Measurements from ENCODE around the gene STUM.
"Not testable (repeated sequence)": the region's sequence is repeated elsewhere in the genome, so short reads cannot be mapped to it uniquely, and the experiment has no call there.

STUM gene

DNA sequence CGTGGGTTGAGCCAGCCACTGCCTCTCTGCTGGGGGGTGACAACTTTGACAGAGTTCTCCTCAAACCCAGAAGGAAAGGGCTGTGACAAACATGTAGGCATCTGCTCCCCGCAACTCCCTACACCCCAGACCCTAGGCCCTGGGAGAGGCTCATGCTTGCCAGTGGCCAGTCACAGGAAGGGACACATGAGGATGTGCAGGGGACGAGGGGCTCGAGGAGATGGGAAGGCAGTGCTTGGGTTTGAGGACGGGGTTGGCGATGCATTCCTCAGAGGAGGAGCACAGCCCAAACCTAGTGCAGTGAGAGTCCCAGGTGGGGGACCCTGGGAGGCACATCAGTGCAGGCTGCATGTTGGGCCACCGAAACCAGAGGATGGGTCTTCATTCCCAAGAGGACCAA is 62.1 kb downstream of the STUM start:
- H3K4me3 ChIP-seq (ENCODE audit: low read depth, low read length) = no peak overlapping the region
- TF ChIP-seq, protein P1, sequence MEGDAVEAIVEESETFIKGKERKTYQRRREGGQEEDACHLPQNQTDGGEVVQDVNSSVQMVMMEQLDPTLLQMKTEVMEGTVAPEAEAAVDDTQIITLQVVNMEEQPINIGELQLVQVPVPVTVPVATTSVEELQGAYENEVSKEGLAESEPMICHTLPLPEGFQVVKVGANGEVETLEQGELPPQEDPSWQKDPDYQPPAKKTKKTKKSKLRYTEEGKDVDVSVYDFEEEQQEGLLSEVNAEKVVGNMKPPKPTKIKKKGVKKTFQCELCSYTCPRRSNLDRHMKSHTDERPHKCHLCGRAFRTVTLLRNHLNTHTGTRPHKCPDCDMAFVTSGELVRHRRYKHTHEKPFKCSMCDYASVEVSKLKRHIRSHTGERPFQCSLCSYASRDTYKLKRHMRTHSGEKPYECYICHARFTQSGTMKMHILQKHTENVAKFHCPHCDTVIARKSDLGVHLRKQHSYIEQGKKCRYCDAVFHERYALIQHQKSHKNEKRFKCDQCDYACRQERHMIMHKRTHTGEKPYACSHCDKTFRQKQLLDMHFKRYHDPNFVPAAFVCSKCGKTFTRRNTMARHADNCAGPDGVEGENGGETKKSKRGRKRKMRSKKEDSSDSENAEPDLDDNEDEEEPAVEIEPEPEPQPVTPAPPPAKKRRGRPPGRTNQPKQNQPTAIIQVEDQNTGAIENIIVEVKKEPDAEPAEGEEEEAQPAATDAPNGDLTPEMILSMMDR (IDR thresholded peaks at IDR 0.05; ENCODE audit: insufficient read depth, low read depth, low read length, missing control alignments) = no peak
- DNase-seq (ENCODE audit: low read depth) = no peak

DNA sequence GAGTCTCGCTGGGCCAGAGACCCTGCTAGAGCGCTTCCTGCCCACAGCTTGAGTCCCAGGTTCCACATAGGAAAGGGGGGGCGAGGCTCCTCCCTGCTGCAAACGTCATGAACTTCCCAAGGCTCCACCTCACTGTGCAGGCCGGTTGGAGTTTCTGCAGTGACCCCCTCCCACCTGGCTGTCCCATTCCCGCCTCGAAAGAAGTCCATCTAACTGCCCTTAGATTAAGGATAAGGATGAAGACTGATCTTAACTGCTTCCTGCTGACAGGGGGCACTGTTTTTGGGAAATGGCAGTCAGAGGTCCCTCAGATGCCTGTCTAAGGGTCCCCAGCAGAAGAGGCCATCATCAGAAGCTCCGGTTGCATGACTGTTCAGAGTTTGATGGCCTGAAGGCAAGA is 62.7 kb downstream of the STUM start:
- TF ChIP-seq, protein P1 (IDR thresholded peaks at IDR 0.05; ENCODE audit: insufficient read depth, low read depth, low read length, missing control alignments) = no peak
- no peak overlapping the region for H3K4me3 ChIP-seq (ENCODE audit: low read depth, low read length)
- no peak for DNase-seq (ENCODE audit: low read depth)

DNA sequence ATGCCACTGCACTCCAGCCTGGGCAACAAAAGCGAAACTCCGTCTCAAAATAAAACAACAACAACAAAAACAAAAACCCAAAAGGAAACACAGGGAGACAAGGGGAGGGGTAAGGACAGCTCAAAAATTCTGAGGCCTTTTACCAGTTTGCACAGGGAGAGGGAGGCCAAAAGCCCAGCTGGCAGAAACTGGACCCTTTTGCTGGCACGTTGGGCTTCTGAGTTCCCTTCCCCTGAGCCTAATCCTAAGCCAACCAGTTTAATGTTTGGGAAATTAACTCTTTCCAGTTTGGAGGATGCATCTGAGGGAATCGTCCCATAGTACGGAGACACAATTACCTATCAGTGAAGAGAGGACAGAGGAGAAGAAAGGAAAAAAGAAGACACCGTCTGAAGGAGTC is 63.4 kb downstream of the STUM start:
- not testable (repeated sequence) for H3K4me3 ChIP-seq (ENCODE audit: low read depth, low read length); DNase-seq (ENCODE audit: low read depth)

DNA sequence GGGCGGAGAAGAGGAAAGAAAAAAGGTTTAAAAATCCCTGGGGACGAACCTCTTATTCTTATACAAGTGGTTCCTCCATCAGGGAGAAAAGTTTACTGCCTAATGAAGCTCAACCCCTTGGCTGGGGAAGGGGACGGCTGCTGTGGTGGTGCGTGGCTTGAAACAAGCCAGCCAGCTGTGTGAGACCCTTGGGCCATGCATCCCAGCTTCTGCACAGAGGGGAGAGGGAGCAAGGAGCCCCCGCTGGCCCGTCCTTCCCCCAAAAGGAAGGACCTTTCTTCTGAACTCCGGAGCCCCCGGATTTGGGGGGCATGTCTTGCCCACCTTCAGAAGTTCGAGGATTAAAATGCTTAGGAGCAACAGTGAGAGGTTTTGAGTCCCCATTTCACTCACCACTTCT is 67.3 kb downstream of the STUM start:
- TF ChIP-seq, protein P1 (IDR thresholded peaks at IDR 0.05; ENCODE audit: insufficient read depth, low read depth, low read length, missing control alignments) = no peak
- no peak for DNase-seq (ENCODE audit: low read depth)
- no peak overlapping the region for H3K4me3 ChIP-seq (ENCODE audit: low read depth, low read length)

DNA sequence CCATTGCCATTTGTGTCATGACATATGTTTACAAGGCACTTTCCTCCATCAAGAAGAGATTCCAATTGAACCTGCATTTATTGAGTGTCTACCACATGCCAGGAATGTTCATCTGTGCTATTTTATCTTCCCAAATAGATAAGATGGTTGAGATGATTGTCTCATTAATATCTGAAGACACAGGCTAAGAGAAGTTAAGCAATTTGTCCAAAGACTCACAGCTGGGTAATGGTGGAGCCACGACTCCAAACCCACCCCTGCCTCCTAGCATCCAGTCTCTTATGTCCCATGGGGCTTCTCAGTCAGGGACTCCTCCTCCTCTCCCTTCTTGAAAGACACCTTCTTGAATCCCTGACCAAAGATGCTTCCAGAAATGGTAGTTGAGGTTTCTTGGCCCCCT is 68.1 kb downstream of the STUM start:
- TF ChIP-seq, protein P1 (IDR thresholded peaks at IDR 0.05; ENCODE audit: insufficient read depth, low read depth, low read length, missing control alignments) = no peak
- no peak overlapping the region for H3K4me3 ChIP-seq (ENCODE audit: low read depth, low read length)
- no peak for DNase-seq (ENCODE audit: low read depth)

DNA sequence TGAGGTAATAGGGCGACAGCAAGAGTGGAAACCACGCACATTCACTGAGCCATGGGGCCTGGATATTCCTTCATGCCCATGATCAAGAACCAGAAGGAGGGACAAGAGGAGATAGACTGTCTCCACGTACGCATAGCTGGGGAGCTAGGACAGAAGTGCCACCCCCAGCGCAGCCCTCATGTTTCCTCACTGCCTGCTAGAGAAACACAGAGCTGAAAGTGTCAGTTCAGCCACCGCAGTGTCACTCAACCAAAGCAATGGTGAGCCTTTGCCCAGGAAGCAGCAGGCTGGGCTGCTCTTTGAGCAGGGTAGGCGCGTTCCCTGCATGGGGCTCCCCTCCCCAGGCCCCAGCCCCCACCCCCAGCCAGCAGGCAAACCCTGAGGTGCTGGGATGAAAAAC is 68.5 kb downstream of the STUM start:
- H3K4me3 ChIP-seq (ENCODE audit: low read depth, low read length) = no peak overlapping the region
- TF ChIP-seq, protein P1 (IDR thresholded peaks at IDR 0.05; ENCODE audit: insufficient read depth, low read depth, low read length, missing control alignments) = no peak

DNA sequence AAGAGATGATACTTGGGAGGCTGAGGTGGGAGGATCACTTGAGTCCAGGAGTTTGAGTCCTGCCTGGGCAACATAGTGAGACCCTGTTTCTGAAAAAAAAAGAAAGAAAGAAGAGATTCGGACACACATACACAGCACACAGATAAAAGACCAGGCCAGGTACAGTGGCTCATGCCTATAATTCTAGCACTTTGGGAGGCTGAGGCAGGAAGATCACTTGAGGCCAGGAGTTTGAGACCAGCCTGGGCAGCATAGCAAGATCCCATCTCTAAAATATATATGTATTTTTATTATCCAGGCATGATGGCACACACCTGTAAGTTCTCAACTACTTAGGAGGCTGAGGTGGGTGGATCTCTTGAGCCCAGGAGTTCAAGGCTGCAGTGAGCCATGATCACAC is 69.2 kb downstream of the STUM start:
- H3K4me3 ChIP-seq (ENCODE audit: low read depth, low read length); DNase-seq (ENCODE audit: low read depth): not testable (repeated sequence)

More for the DNA sequence above, 68.5 kb downstream of the STUM start:
- no peak for DNase-seq (ENCODE audit: low read depth)

DNA sequence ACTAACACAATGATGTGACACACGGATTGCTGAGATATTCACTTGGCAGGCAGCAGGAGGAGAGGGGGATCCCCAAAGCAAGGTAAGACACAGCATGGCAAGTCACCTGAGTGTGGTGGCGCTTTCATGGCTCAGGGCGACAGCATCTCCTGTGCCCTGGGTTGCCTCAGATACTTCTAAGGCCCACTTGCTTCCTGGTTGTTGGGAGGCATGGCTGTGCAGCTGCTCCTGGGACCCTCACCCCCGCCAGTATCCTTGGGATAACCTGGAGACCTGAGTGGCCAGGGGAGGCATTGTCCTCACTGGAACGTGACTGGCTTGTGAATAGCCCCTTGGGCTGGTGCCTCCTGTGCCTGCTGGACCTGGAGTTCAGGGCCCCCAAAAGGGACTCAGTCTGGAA is 69.8 kb downstream of the STUM start:
- TF ChIP-seq, protein P1 (IDR thresholded peaks at IDR 0.05; ENCODE audit: insufficient read depth, low read depth, low read length, missing control alignments) = no peak
- H3K4me3 ChIP-seq (ENCODE audit: low read depth, low read length) = no peak overlapping the region
- no peak for DNase-seq (ENCODE audit: low read depth)

Data from GM12865 (cell line).